NCI-H82 (cell line): ENCODE data around the gene TANC2.
"Not testable (repeated sequence)": the region's sequence is repeated elsewhere in the genome, so short reads cannot be mapped to it uniquely, and the experiment has no call there.

Experiments
- DNase-seq: peaks from one replicate; lab custom pipeline; 2025; lab: John Stamatoyannopoulos, UW

The TANC2 gene

DNA sequence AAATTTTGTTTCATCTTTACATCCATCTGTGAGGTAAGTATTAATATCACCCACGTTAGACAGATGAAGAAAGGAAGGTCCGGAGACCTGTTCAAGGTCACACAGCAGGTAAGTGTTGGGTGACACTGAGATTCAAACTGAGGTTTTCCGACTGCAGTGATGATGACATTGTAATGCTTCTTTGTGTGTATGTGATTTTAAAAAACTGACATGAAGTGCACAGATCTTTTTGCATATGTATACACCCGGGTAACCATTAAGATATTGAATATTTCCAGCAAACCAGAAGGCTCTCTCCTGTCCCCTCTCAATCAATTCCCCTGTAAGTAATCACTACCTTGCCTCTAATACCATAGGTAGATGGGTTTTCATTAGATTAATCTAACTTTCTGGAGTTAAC is 1.5 kb upstream of the TANC2 start:
- DNase-seq = no peak

DNA sequence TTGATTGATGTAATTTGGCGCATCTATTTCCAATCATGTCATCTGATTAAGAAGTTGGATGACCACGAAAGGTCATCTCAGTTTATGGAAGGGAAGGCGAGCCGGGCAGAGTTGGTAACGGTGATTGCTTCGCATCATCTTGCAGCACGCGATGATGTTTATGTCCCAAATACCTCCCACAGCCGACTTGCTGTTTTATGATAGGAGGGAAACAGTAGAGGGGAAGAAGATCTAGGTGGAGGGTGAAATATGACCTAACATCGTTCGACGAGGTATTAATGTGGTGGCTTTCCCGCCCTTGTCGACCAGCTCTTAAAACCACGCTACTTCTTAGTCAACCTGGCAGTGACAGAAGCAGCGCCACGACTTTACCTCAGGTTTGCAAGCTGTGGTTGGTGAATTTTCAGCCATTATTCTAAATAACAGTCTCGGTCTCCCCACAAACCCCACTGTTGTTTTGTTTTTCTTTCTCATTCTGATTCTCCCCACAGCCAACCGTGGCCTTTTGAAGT is 805 bp upstream of the TANC2 start:
- no peak for DNase-seq

DNA sequence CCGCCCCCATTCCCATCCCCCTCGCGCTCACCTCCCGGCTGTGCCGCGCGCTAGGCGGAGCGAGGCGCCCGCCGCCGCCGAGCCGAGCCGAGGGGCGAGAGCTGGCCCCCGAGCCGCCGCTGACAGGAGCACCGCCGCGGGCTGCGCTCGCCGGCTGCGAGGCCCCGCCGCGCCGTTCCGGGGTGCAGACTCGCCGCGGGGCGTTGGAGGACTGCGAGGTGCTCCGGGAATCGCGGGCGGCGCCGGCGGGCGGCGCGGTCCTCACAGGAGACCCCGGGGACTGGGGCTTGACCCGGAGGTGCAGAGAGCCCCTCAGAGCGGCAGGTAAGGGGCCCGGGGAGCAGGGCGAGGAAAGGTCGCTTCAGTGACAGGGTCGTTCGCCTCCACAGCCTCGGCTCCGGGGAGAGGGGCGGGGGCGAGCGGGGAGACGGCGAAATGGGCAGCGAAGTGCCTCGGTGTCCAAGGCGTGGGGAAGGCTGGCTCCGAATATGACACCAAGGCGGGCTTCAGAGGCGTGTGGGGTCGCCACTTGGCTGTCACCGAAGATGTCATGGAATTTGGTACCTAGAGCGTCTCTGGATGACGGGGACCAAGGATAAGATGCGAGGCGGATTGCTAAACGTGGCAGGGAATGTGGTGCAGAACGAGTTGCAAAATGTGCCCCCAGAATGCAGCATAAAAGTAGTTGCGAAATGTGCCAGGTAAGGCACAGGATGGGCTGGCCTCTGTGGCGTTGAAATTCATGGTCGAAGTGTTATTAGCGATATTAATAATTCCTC is 580 bp downstream of the TANC2 start:
- peak; percentile 55 for DNase-seq

DNA sequence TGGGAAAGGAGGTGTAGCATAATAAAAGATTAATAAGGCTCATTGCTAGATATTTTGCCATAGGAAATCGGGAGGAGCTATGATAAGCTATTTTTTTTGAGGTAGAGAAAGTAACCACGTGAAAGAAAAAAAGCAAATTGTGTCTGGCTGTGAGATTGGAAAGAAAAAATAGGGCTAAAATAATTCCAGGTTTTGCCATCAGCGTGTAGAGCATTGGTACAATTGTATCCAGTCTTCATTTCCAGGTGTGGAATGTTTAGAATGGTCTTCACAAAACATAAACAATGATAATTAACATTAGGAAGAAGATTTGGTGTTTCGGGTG is 1.1 kb downstream of the TANC2 start:
- DNase-seq = no peak

DNA sequence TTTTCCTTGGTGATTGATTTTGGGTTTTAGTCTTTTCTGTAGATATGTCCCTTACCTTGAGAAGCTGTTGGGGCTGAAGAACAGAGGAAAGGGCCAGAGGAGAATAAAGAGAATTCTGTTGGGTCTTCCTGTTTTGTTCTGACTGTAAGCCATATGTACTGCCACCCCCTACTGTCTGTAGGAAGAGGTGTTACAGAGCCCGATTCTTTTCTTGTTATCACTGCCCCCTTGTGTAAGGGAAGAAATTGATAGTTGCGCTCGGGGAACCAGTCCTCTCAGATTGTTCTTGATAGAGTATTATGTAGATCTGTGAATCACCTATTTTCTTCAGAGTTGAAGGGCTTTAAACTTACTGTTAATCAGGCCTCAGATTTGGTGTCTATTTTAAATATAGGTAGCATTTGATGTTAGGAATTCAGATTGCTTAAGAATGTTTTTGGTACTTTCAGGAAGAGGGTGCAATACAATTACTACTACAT is 2.4 kb downstream of the TANC2 start:
- DNase-seq = peak; percentile 94

DNA sequence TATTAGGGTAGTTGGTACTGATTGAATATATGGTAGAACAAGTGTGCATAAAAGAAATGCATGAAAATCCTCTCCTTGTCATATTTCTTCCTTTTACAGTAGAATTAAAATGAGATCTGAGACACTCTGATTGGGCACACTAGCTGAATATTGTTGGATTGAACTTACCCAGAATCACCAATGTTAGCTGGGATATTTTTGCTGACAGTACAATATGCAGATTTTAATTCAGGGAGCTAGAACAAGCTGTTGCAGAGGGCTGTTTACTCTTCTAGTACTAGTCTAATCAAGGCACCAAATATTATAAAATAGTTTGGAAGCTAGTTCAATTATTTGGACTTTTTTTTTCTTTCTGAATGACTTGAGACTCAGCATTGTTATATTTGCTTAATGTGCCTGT is 4.6 kb downstream of the TANC2 start:
- no peak for DNase-seq

DNA sequence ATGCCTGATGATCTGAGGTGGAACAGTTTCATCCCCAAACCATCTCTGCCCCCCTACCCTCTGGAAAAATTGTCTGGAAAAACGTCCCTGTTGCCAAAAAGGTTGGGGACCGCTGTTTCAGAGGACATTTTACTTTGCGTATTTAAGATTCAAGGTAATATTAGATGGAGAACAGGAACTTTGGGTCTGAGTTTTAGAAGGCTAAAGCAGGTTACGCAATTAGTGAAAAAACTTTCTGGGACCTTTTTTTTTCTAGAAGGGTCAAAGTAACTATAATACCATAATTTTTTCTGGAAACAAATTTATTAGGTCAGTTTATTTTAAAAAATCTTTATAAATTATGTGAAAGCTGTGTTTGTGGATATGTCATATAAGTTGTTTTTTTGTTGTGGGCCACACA is 5.8 kb downstream of the TANC2 start:
- no peak for DNase-seq

DNA sequence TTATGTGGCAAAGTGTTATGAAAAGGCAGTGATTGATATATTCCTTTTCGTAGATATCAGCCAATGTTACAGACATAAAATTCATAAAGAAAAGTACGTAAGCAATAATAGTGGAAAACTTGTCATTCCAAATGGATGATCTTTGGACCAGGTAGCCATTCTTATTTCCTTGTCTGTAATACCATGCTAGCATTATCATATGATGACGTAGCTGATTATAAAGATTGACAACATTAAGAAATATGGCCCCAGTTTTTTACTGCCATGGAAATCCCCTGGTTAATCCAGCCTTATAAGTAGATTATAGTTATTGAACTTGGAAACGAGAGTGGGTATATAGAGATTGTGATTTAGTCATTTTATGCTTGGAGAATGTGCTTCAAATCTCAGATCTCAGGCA is 8.8 kb downstream of the TANC2 start:
- no peak for DNase-seq

DNA sequence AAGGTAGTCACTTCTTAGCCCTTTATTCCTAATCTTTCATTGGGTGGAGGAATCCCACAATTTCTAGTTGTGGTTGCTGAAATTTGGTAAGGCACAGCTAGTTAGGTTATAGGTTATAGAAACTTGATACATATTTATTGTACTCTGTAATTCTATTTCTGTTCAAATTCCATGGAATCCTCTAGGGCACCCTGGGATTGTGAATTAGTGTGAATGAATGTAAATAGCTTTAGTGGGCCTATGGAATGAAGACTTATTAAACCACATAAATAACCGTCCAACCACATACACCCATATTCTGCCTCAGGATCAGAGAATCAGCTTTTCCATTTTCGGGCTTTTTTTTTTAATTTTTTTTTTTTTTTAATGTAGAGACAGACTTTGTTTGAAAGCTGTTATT is 9.2 kb downstream of the TANC2 start:
- no peak for DNase-seq

DNA sequence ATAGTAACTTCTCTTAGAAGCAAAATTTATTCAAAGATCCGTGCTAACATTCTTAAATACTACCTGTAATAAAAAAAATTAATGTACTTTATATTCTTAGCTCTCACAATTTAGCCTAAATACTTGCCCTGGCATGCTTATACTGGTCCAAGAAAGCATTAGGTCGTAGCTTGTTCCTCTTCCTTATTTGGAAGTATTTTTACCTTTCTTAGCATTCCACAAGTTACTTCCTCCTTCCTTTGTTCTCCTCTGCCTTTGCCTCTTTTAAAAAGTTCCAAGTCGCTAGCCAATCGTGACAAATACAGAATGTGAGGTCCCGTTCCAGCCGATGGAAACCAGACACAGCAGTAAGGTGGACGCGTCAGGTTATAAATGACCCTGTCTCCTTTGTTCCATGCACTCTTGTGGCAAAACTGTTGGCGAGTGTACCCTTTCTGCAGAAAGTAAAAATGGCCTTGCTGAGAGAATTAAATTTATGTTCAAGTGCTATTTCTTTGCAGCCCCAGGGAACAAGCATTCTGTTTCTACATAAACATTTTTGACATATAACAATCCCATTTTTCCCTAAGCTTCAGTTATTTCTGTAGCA is 10.7 kb downstream of the TANC2 start:
- DNase-seq = not testable (repeated sequence)

DNA sequence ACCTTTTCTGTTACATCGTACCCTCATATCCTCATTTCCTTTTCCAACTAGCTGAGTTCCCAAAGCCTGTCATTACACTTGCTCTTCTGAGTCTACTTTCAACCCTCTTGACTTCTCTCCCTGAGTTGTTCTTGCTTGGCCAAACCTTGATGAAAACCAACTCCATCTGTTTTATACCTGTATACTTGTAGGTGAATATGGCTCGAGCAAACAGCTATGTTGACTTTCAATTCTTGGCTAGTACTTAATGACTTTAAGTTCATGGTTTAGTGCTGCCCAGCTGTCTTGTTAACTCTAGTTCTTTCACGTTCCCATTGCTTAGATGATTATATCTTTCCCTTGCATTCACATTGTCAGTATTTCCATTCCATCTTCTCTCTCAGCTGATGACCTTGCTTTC is 14.8 kb downstream of the TANC2 start:
- DNase-seq = no peak

DNA sequence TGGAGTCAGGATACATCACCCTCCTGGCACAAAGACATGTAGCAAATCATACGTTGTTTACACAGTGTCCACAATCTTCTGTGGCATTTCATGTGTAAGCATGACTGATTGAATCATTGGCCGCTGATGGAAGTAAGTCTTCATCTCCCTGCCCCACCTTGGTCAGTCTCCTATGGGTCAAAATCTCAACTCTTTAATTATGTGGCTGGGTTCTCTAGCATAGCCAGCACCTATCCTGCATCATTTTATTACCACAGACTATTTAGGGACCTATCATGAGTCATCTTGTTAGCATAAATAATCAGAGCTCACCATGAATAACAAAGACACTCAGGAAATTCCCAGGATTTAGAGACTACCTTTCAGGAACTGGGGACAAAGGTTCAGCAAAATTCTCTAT is 15.9 kb downstream of the TANC2 start:
- no peak for DNase-seq

DNA sequence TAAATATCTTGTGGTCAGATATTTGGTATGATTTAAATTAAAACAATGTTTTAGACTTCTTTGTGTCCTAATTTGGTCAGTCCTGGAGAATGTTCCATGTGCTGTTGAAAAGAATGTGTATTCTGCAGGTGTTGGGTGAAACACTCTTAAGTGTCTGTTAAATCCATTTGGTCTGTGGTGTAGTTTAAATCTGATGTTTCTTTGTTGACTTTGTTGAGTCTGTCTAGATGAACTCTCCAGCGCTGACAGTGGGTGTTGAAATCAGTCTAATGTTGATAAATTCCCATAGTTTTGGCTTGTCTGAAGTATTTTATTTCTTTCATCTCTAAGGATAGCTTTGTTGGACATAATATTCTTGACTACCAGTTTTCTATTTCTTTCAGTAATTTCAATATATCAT is 18.8 kb downstream of the TANC2 start:
- DNase-seq = no peak

DNA sequence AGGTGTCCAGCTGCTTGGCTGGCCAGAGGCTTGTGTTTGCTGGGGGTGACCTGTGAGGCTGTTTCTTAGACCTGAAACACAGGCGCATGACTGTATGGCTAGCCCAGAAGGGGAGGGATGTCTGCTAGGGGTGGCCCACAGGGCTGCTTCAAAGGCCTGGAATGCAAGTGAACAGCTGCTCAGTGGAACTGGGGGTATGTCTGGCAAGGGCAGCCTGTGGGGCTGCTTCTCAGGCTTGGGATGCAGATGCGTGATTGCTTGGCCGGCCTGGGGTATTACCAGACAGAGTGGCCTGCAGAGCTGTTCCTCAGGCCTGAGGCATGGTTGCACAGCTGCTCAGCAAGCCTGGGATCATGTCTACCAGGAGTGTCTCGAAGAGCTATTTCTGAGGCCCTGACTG is 20.5 kb downstream of the TANC2 start:
- DNase-seq = no peak

DNA sequence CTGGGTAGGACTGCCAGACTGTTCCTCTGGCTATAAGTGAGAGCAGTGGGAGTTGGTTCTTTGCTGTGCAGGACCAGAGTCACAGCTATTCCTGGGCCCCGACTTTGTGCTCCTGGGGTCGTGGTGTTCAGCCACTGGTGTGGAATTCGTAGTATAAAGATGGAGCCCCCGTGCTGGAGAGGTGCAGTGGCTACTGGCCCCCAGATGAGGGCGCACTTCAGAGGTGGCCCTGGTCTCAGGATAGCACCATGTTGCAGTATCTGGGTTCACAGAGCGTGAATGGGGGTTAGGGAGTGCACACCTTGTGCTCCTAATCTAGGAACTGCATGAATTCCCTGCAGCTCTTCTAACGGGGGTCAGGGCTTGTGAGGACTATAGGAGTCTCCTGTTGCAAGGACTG is 21.1 kb downstream of the TANC2 start:
- no peak for DNase-seq

DNA sequence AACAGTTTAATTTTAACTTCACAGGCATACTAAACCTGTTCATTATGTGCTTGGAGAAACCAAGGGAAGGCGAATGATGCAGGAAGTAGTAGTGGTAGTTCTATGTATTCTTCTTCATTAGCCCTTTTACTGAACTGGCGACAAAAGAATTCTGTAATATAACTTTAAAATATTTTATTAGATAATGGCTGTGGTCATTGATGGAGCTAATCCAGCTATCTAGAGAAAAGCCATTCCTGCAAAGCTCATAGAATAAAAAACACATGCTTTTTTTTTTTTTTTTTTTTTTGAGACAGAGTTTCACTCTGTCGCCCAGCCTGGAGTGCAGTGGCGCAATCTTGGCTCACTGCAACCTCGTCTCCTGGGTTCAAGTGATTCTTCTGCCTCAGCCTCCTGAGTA is 23.5 kb downstream of the TANC2 start:
- no peak for DNase-seq

DNA sequence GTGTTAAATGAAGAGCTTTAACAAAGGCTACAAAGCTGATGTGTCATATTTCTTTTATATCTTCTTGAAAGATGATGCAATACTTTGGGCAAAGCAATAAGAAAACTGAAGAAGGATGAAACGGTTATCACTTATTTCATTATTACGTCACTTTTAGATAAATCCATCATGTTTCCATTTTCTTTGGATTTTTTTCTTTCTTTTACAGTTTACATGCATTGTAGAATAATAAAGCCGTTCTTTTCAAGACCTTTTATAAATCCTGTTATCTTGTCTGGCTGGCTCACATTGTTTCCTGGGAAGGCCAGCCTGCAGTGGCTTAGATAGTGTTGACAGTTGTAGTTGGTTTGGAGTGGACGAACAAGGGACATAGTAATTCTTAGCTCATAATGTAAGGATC is 28.9 kb downstream of the TANC2 start:
- no peak for DNase-seq

DNA sequence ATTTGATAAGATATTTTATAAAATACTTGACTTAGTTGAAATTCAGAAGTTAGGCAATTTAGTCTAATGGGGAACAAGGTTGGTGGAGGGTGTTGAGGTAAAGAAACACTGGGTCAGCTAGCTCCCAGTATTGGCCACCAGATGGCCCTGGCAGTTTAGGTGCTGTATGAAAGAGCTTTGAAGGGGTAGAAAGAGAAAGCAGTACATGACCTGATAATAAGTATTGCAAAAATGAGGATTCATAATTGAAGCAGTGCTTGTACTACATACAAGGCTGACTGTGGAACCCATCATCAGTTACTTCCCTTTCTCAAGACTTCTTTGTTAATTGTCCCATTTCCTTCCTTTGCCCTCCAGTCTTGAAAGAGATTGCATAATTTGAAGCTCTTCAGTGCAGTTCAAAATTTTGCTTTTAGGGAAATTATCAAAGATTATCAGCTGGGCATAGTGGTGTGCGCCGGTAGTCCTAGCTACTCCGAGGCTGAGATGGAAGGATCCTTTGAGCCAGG is 29.4 kb downstream of the TANC2 start:
- DNase-seq = peak; percentile 49

DNA sequence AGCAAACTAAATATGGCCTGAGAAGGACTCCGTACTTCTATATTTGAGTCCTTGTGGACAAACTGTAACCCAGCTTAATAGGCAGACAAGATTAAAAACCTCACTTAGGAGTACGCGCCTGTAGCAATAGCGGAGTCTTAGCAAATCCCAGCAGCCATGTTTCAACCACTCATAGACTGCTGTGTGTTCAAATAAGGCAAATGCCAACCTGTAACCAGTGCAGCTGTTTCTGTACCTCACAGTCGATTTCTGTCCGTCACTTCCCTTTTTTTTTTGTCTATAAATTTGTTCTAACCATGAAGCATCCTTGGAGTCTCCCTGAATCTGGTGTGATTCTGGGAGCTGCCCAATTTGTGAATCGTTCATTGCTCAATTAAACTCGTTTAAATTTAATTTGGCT is 30.2 kb downstream of the TANC2 start:
- DNase-seq = no peak

DNA sequence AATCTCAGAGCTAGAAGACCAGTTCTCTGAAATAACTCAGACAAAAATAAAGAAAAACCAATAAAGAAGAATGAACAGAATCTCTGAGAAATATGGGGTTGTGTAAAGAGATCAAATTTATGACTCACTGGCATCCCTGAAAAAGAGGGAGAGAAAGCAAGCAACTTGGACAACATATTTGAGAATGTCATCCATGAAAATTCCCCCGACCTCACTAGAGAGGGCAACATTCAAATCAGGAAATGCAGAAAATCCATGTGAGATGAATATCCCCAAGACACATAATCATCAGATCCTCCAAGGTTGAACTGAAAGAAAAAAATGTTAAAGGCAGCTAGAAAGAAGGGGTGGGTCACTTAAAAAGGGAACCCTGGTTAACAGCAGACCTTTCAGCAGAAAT is 32.1 kb downstream of the TANC2 start:
- DNase-seq = no peak

DNA sequence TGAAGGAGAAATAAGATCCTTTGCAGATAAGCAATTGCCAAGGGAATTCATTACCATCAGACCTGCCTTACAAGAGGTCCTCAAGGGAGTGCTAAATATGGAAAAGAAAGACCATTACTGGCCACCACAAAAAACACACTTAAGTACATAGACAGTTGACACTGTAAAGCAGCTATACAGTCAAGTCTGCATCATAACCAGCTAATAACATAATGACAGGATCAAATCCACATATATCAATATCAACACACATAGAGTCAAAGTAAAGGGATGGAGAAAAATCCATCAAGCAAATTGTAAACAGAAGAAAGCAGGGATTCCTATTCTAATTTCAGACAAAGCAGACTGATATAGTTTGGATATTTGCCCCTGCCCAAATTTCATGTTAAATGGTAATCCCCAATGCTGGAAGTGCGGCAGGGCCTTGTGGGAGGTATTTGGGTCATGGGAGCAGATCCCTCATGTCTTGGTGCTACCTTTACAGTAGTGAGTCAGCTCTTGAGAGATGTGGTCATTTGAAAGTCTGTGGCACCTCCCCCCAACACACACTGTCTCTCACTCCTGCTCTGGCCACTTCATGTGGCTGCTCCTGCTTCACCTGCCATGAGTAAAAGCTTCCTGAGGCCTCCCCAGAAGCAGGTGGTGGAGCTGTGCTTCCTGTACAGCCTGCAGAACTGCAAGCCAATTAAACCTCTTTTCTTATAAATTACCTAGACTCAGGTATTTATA is 32.8 kb downstream of the TANC2 start:
- DNase-seq = no peak

DNA sequence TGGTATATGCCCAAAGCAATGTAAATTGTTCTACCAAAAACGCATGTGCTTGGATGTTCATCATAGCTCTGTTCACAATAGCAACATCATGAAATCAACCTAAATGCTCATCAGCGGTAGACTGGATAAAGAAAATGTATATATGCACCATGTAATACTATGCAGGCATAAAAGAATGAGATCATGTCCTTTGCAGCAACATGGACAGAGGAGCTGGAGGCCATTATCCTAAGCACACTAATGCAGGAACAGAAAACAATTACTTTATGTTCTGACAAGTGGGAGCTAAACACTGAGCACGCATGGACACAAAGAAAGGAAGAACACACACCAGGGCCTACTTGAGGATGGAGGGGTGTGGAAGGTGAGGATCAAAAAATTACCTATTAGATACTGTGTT is 33.7 kb downstream of the TANC2 start:
- no peak for DNase-seq
